ENCODE measurements around the gene MACF1. TPM values are rescaled to one million over a fixed set of nuclear protein-coding genes. Genes with fewer than 3 reads are reported as not detected.

The MACF1 gene
- total RNA-seq, 2 experiments from 2014 or later: 248 to 252 TPM

GRCh38 chr1:39425634-39426033, 221.1 kb downstream of the MACF1 start:
- Mint-ChIP-seq H3K9me3 (no peaks in the 10 kb centered on the region), H3K27me3 (no peaks in the 10 kb centered on the region), H3K36me3 (ENCODE audit: low read depth) (peaks cover 92% of the 10 kb centered on the region), H3K4me1 (ENCODE audit: low read depth) (peaks cover 15% of the 10 kb centered on the region), H3K4me3 (no peak overlapping the region), H3K27ac (peak overlapping the region; percentile 57)
- H3K4me3 ChIP-seq (ENCODE audit: low read length): no peak overlapping the region
- no peaks in the 10 kb centered on the region for H3K27me3 ChIP-seq (ENCODE audit: control insufficient read depth in 1 of 2, insufficient read depth in 2 of 2, low read length in 2 of 2)
- POLR2A ChIA-PET: no interaction called here
- TF ChIP-seq CTCF (IDR thresholded peaks at IDR 0.05): no peak
- no peak for DNase-seq
- CTCF ChIA-PET: interaction anchor here (1.8 to 3.9 kb wide), 2 partner anchors 14 to 47 kb away, joined by 6 to 19 read pairs; no protein-coding TSS in a partner anchor
- no peak overlapping the region for H3K27ac ChIP-seq (ENCODE audit: low read depth in 1 of 2, low read length in 2 of 2)
- no peak for ATAC-seq (ENCODE audit: poor library complexity)
- H3K36me3 ChIP-seq (ENCODE audit: insufficient read depth, low read length): peaks cover 83% of the 10 kb centered on the region
- intact Hi-C loops (cut with DNase I, micrococcal nuclease): no loop called here
- H3K9me3 ChIP-seq (ENCODE audit: control insufficient read depth in 1 of 2, insufficient read depth in 1 of 2, low read length in 2 of 2): no peaks in the 10 kb centered on the region
- H3K4me1 ChIP-seq (ENCODE audit: insufficient read depth, low read length): no peaks in the 10 kb centered on the region

GRCh38 chr1:39426346-39426745, 221.9 kb downstream of the MACF1 start:
- H3K36me3 Mint-ChIP-seq (ENCODE audit: low read depth): peaks cover 96% of the 10 kb centered on the region
- POLR2A ChIA-PET: interaction anchor here (0.6 to 0.7 kb wide), 2 partner anchors 14 to 28 kb away, joined by 3 read pairs; no protein-coding TSS in a partner anchor

GRCh38 chr1:39427374-39427773, 222.9 kb downstream of the MACF1 start:
- no peak for ATAC-seq (ENCODE audit: poor library complexity)
- no peak for DNase-seq
- H3K27me3 Mint-ChIP-seq: no peaks in the 10 kb centered on the region
- peaks cover 11% of the 10 kb centered on the region for H3K4me1 Mint-ChIP-seq (ENCODE audit: low read depth)
- H3K4me1 ChIP-seq (ENCODE audit: insufficient read depth, low read length): no peaks in the 10 kb centered on the region
- intact Hi-C loops (cut with DNase I, micrococcal nuclease): no loop called here
- no peak overlapping the region for H3K4me3 Mint-ChIP-seq
- no peaks in the 10 kb centered on the region for H3K27me3 ChIP-seq (ENCODE audit: control insufficient read depth in 1 of 2, insufficient read depth in 2 of 2, low read length in 2 of 2)
- POLR2A ChIA-PET: no interaction called here
- TF ChIP-seq CTCF (IDR thresholded peaks at IDR 0.05): no peak
- H3K27ac ChIP-seq (ENCODE audit: low read depth in 1 of 2, low read length in 2 of 2): no peak overlapping the region
- H3K9me3 Mint-ChIP-seq: no peaks in the 10 kb centered on the region
- H3K27ac Mint-ChIP-seq: no peak overlapping the region
- peaks cover 94% of the 10 kb centered on the region for H3K36me3 ChIP-seq (ENCODE audit: insufficient read depth, low read length)
- CTCF ChIA-PET: interaction anchor here (1.0 kb wide), 1 partner anchor 17 kb away, joined by 4 read pairs; no protein-coding TSS in a partner anchor
- H3K4me3 ChIP-seq (ENCODE audit: low read length): no peak overlapping the region
- no peaks in the 10 kb centered on the region for H3K9me3 ChIP-seq (ENCODE audit: control insufficient read depth in 1 of 2, insufficient read depth in 1 of 2, low read length in 2 of 2)
- H3K36me3 Mint-ChIP-seq (ENCODE audit: low read depth): peaks cover 96% of the 10 kb centered on the region

More at GRCh38 chr1:39426346-39426745, 221.9 kb downstream of the MACF1 start:
- intact Hi-C loops (cut with DNase I, micrococcal nuclease): no loop called here
- no peak overlapping the region for H3K27ac ChIP-seq (ENCODE audit: low read depth in 1 of 2, low read length in 2 of 2)
- TF ChIP-seq CTCF (IDR thresholded peaks at IDR 0.05): no peak
- ATAC-seq (ENCODE audit: poor library complexity) (no peak), DNase-seq (no peak)
- no peaks in the 10 kb centered on the region for H3K27me3 ChIP-seq (ENCODE audit: control insufficient read depth in 1 of 2, insufficient read depth in 2 of 2, low read length in 2 of 2)
- CTCF ChIA-PET: interaction anchor here (0.6 kb wide), 1 partner anchor 75 kb away, joined by 3 read pairs; no protein-coding TSS in a partner anchor
- H3K27me3 Mint-ChIP-seq: no peaks in the 10 kb centered on the region
- peaks cover 13% of the 10 kb centered on the region for H3K4me1 Mint-ChIP-seq (ENCODE audit: low read depth)
- H3K4me3 Mint-ChIP-seq: no peak overlapping the region
- peak overlapping the region; percentile 49 for H3K27ac Mint-ChIP-seq
- H3K4me3 ChIP-seq (ENCODE audit: low read length): no peak overlapping the region
- H3K4me1 ChIP-seq (ENCODE audit: insufficient read depth, low read length): no peaks in the 10 kb centered on the region
- H3K9me3 ChIP-seq (ENCODE audit: control insufficient read depth in 1 of 2, insufficient read depth in 1 of 2, low read length in 2 of 2): no peaks in the 10 kb centered on the region
- H3K9me3 Mint-ChIP-seq: no peaks in the 10 kb centered on the region
- peaks cover 90% of the 10 kb centered on the region for H3K36me3 ChIP-seq (ENCODE audit: insufficient read depth, low read length)
